NCI-H128 (cell line): ENCODE results near the gene CLOCK.

Source experiments
- DNase-seq: peaks from one replicate; lab custom pipeline; 2025; ENCODE audit not compliant: unreplicated experiment; lab: John Stamatoyannopoulos, UW

The CLOCK gene

GRCh38 chr4:55540271-55540670, 6.4 kb downstream of the CLOCK start:
- DNase-seq: no peak

- DNase-seq: no peak
Observed at GRCh38 chr4:55539658-55540057, 7.1 kb downstream of the CLOCK start.

GRCh38 chr4:55538531-55538930, 8.2 kb downstream of the CLOCK start:
- DNase-seq: no peak

GRCh38 chr4:55534306-55534705, 12.4 kb downstream of the CLOCK start:
- DNase-seq: no peak

- no peak for DNase-seq
Observed at GRCh38 chr4:55530691-55531090, 16.0 kb downstream of the CLOCK start.

GRCh38 chr4:55530167-55530566, 16.5 kb downstream of the CLOCK start:
- no peak for DNase-seq

GRCh38 chr4:55528491-55528890, 18.2 kb downstream of the CLOCK start:
- no peak for DNase-seq

- DNase-seq: no peak
Observed at GRCh38 chr4:55524844-55525571, 21.7 kb downstream of the CLOCK start.

- DNase-seq: no peak
Observed at GRCh38 chr4:55518442-55518841, 28.3 kb downstream of the CLOCK start.

- no peak for DNase-seq
Observed at GRCh38 chr4:55517526-55518229, 29.0 kb downstream of the CLOCK start.

- DNase-seq: no peak
Observed at GRCh38 chr4:55512922-55513571, 33.7 kb downstream of the CLOCK start.

GRCh38 chr4:55512077-55512476, 34.6 kb downstream of the CLOCK start:
- DNase-seq: no peak

- DNase-seq: no peak
Observed at GRCh38 chr4:55510685-55511084, 36.0 kb downstream of the CLOCK start.

GRCh38 chr4:55509266-55509665, 37.4 kb downstream of the CLOCK start:
- no peak for DNase-seq

GRCh38 chr4:55507612-55508011, 39.1 kb downstream of the CLOCK start:
- no peak for DNase-seq

- no peak for DNase-seq
Observed at GRCh38 chr4:55503169-55503568, 43.5 kb downstream of the CLOCK start.

- no peak for DNase-seq
Observed at GRCh38 chr4:55500072-55500471, 46.6 kb downstream of the CLOCK start.

- DNase-seq: no peak
Observed at GRCh38 chr4:55499495-55499894, 47.2 kb downstream of the CLOCK start.

GRCh38 chr4:55498051-55498450, 48.7 kb downstream of the CLOCK start:
- DNase-seq: no peak

- no peak for DNase-seq
Observed at GRCh38 chr4:55491486-55491885, 55.2 kb downstream of the CLOCK start.

- DNase-seq: no peak
Observed at GRCh38 chr4:55488716-55489115, 58.0 kb downstream of the CLOCK start.

- no peak for DNase-seq
Observed at GRCh38 chr4:55485821-55486220, 60.9 kb downstream of the CLOCK start.
